GM12878 (cell line): ENCODE data around the gene CAPS. TPM values are rescaled to one million over a fixed set of nuclear protein-coding genes. Genes with fewer than 3 reads are reported as not detected.

Experiments
- BHLHE40 ChIP-seq, 2 experiments: fragments of 450-650 bp in 1 of 2; IDR thresholded peaks; 2 replicates each; pipeline ENCODE4 v1.6.1; 2011 to 2017; ENCODE audit warnings: low read depth in 2 of 2, borderline replicate concordance in 1 of 2, improper control_type of control experiment in 1 of 2, low read length in 1 of 2, mild to moderate bottlenecking in 1 of 2
- CBX5 ChIP-seq: sonication (generic); IDR thresholded peaks from 2 replicates; pipeline ENCODE4 v1.6.1; 2016; ENCODE audit warnings: low read depth, moderate library complexity, mild to moderate bottlenecking, inconsistent platforms
- CEBPB ChIP-seq, 2 experiments: fragments of 150-350 bp in 1 of 2; IDR thresholded peaks; 2 replicates each; pipeline ENCODE4 v1.6.1; 2012 to 2014; ENCODE audit warnings: low read depth in 2 of 2, low read length in 2 of 2, borderline replicate concordance in 1 of 2, inconsistent platforms in 1 of 2
- CREB1 ChIP-seq: IDR thresholded peaks from 2 replicates; pipeline ENCODE4 v1.6.1; 2012; ENCODE audit warnings: low read depth, mild to moderate bottlenecking, inconsistent platforms
- EGR1 ChIP-seq, 2 experiments: IDR thresholded peaks; 1 replicate in 1 of 2; 2 replicates in 1 of 2; pipeline ENCODE4 v1.6.1; 2011 to 2012; ENCODE audit warnings: low read depth in 2 of 2, low read length in 2 of 2, borderline replicate concordance in 1 of 2, mild to moderate bottlenecking in 1 of 2, moderate library complexity in 1 of 2
- ESRRA ChIP-seq: IDR thresholded peaks from 2 replicates; pipeline ENCODE4 v1.6.1; 2012; ENCODE audit warnings: mild to moderate bottlenecking, low read length, improper control_type of control experiment
- FOS ChIP-seq: IDR thresholded peaks from 3 replicates; pipeline ENCODE4 v1.6.1; 2011; ENCODE audit warnings: borderline replicate concordance; ENCODE audit not compliant: insufficient read length; ENCODE audit errors: extremely low read depth
- GABPA ChIP-seq: IDR thresholded peaks from 2 replicates; pipeline ENCODE4 v1.6.1; 2014; ENCODE audit warnings: antibody characterized with exemption, low read depth, mild to moderate bottlenecking, inconsistent platforms
- HCFC1 ChIP-seq: fragments of 150-350 bp; IDR thresholded peaks from 2 replicates; pipeline ENCODE4 v1.6.1; 2014; ENCODE audit warnings: low read length
- HDGF ChIP-seq: fragments of 450-650 bp; IDR thresholded peaks from 2 replicates; pipeline ENCODE4 v1.6.1; 2016; ENCODE audit warnings: antibody characterized with exemption
- IRF5 ChIP-seq: fragments of 450-650 bp; IDR thresholded peaks from 2 replicates; pipeline ENCODE4 v1.6.1; 2017; ENCODE audit warnings: borderline replicate concordance
- NFIC ChIP-seq: IDR thresholded peaks from 2 replicates; pipeline ENCODE4 v1.6.1; 2012; ENCODE audit warnings: low read depth, mild to moderate bottlenecking, inconsistent platforms, low read length, moderate library complexity
- NFYB ChIP-seq: IDR thresholded peaks from 2 replicates; pipeline ENCODE4 v1.6.1; 2011; ENCODE audit warnings: low read depth, mild to moderate bottlenecking, low read length, improper control_type of control experiment, moderate library complexity; ENCODE audit not compliant: insufficient read depth
- PAX5 ChIP-seq: IDR thresholded peaks from 2 replicates; pipeline ENCODE4 v1.6.1; 2011; ENCODE audit warnings: low read depth, low read length, borderline replicate concordance
- PAX8 ChIP-seq: fragments of 450-650 bp; IDR thresholded peaks from 2 replicates; pipeline ENCODE4 v1.6.1; 2017; ENCODE audit warnings: mild to moderate bottlenecking, moderate library complexity
- PML ChIP-seq: IDR thresholded peaks from 2 replicates; pipeline ENCODE4 v1.6.1; 2012; ENCODE audit warnings: low read length, inconsistent platforms
- POLR2A ChIP-seq: IDR thresholded peaks from 2 replicates; pipeline ENCODE4 v1.6.1; 2011; ENCODE audit warnings: low read depth, mild to moderate bottlenecking, low read length
- RB1 ChIP-seq: fragments of 450-650 bp; formaldehyde crosslinking; IDR thresholded peaks from 2 replicates; pipeline ENCODE4 v1.6.1; 2017; ENCODE audit warnings: mild to moderate bottlenecking, borderline replicate concordance
- RBBP5 ChIP-seq: fragments of 200-600 bp; sonication (generic); conservative IDR thresholded peaks from 2 replicates; pipeline ENCODE4 v1.6.1; 2016
- RCOR1 ChIP-seq: conservative IDR thresholded peaks from 2 replicates; pipeline ENCODE4 v1.6.1; 2012; ENCODE audit warnings: low read depth, low read length, improper control_type of control experiment
- YBX1 ChIP-seq: fragments of 450-650 bp; IDR thresholded peaks from 2 replicates; pipeline ENCODE4 v1.6.1; 2016; ENCODE audit warnings: antibody characterized with exemption
- ZNF274 ChIP-seq: IDR thresholded peaks from one replicate; pipeline ENCODE4 v1.8.0; 2011; ENCODE audit not compliant: insufficient read length, insufficient read depth
- ZNF622 ChIP-seq: fragments of 450-650 bp; IDR thresholded peaks from 2 replicates; pipeline ENCODE4 v1.6.1; 2017; ENCODE audit warnings: mild to moderate bottlenecking, inconsistent platforms
- polyA plus RNA-seq, 11 experiments: library from polyadenylated mRNA; depleted of rRNA in 4 of 11; unstranded in 6 of 11; stranded (reverse) in 5 of 11; fragments of >200 nt; fragmentation: Nextera tagmentation in 4 of 11; fragmentation: Illumina TruSeq in 1 of 11; extraction: Ambion mirVana in 4 of 11; extraction: Trizol in 1 of 11; gene quantifications; 1 replicate in 1 of 11; 2 replicates in 10 of 11; pipeline versions ENCODE4 v1.2.1 to v1.2.3, GENCODE V29; 2011 to 2016; ENCODE audit warnings: inconsistent platforms in 2 of 11, missing spikeins in 2 of 11, low read depth in 1 of 11
- total RNA-seq, 4 experiments: library from RNA; depleted of rRNA in 3 of 4; stranded (reverse); fragments of >200 nt in 3 of 4; fragmentation: Illumina TruSeq in 1 of 4; extraction: Trizol in 1 of 4; gene quantifications; 2 replicates each; pipeline versions ENCODE4 v1.2.1 to v1.2.3, GENCODE V29; 2013 to 2021
- TF ChIP-seq, protein P1 (sequence below), 3 experiments: IDR thresholded peaks in 2 of 3; conservative IDR thresholded peaks in 1 of 3; 2 replicates each; pipeline ENCODE4 v1.5.1; 2011; ENCODE audit warnings: low read depth in 3 of 3, low read length in 3 of 3, mild to moderate bottlenecking in 3 of 3, control low read depth in 2 of 3, moderate library complexity in 2 of 3, inconsistent platforms in 1 of 3, mixed read lengths in 1 of 3; ENCODE audit not compliant: control insufficient read depth in 2 of 3, insufficient read depth in 1 of 3; ENCODE audit errors: extremely low read depth in 1 of 3
- TF ChIP-seq, protein P2 (sequence below): fragments of 450-650 bp; IDR thresholded peaks from 2 replicates; pipeline ENCODE4 v1.6.1; 2017; ENCODE audit warnings: mild to moderate bottlenecking, low read depth, inconsistent platforms; ENCODE audit not compliant: poor library complexity, severe bottlenecking
- TF ChIP-seq, protein P3 (sequence below): IDR thresholded peaks from 2 replicates; pipeline ENCODE4 v1.6.1; 2011; ENCODE audit warnings: low read depth, low read length, improper control_type of control experiment, borderline replicate concordance

CAPS gene
- total and polyA plus RNA-seq, 10 of the 15 experiments (the other 5 are each of a cell fraction or from before 2014, with no cell fraction given), result 0.09 to 6.9 (median 2.9) TPM

DNA sequence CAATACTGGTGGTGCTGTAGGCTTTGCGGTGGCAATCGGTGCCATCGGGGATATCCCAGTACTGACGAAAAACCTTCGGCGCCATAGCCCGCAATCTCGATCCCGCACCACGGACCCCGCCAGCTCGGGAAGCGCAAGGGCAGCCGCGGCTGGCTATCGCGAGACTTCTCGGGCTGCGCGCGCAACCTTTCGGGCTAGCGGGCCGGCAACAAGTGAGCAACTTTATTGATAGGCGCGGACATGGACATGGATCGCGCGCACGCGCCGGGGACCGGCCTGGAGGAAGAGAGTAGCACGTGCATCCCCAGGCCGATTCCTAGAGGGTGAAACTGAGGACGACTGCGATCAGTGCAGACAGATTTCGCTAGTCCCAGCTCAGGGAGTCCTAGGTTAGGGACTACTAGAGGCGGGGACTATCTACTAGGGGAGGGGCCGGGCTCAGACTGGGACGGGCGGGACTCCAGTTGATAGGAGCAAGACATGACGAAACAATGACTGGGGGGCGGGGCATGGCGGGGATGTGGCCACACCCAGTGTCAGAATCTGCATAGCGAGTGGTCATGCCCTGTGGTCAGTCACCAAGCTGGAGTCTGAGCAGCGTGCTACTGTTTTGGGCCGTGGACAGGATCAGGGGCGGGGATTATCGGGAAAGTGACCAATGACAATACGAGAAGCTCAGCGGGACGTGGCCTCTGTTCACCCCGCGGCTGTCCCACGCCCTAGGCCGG, 10.3 kb upstream of the CAPS start, which contains the start of gene NDUFA11 (continued):
- peak; percentile 86 for TF ChIP-seq IRF5
- no peak for TF ChIP-seq CEBPB (IDR thresholded peaks at IDR 0.05; ENCODE audit: borderline replicate concordance in 1 of 2, low read depth in 2 of 2, low read length in 2 of 2)
- TF ChIP-seq BHLHE40 (IDR thresholded peaks at IDR 0.05; ENCODE audit: borderline replicate concordance in 1 of 2, low read depth in 2 of 2, low read length in 1 of 2), result peak; percentile 95 to 98
- TF ChIP-seq, protein P1, sequence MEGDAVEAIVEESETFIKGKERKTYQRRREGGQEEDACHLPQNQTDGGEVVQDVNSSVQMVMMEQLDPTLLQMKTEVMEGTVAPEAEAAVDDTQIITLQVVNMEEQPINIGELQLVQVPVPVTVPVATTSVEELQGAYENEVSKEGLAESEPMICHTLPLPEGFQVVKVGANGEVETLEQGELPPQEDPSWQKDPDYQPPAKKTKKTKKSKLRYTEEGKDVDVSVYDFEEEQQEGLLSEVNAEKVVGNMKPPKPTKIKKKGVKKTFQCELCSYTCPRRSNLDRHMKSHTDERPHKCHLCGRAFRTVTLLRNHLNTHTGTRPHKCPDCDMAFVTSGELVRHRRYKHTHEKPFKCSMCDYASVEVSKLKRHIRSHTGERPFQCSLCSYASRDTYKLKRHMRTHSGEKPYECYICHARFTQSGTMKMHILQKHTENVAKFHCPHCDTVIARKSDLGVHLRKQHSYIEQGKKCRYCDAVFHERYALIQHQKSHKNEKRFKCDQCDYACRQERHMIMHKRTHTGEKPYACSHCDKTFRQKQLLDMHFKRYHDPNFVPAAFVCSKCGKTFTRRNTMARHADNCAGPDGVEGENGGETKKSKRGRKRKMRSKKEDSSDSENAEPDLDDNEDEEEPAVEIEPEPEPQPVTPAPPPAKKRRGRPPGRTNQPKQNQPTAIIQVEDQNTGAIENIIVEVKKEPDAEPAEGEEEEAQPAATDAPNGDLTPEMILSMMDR (IDR thresholded peaks at IDR 0.05 in 2 of 3, conservative IDR thresholded peaks at IDR 0.05 in 1 of 3; ENCODE audit: control insufficient read depth in 2 of 3, extremely low read depth in 1 of 3, insufficient read depth in 1 of 3, low read depth in 3 of 3, low read length in 3 of 3), result no peak
- peak; percentile 90 for TF ChIP-seq POLR2A
- no peak for TF ChIP-seq NFYB
- peak; percentile 26; the same call in 1 of the 2 replicates for TF ChIP-seq ESRRA
- TF ChIP-seq PAX8, result no peak
- no peak for TF ChIP-seq GABPA
- TF ChIP-seq PAX5, result 0 out of 2 replicates have a peak, but pooled peaks have one; percentile 53
- peak; percentile 97 for TF ChIP-seq RCOR1
- TF ChIP-seq YBX1, result no peak
- TF ChIP-seq NFIC, result no peak
- no peak for TF ChIP-seq CBX5
- peak; percentile 77 for TF ChIP-seq HCFC1
- peak; percentile 45 for TF ChIP-seq CREB1
- no peak for TF ChIP-seq ZNF622
- TF ChIP-seq HDGF, result no peak
- TF ChIP-seq RB1, result peak; percentile 95
- peak; percentile 85; the same call in 1 of the 2 replicates for TF ChIP-seq PML
- peak in 1 of 2 experiments; percentile 57; a peak in 1 of 3 replicates for TF ChIP-seq EGR1 (IDR thresholded peaks at IDR 0.05; ENCODE audit: borderline replicate concordance in 1 of 2, low read depth in 2 of 2, low read length in 2 of 2)
- TF ChIP-seq RBBP5, result no peak
- TF ChIP-seq, protein P2, sequence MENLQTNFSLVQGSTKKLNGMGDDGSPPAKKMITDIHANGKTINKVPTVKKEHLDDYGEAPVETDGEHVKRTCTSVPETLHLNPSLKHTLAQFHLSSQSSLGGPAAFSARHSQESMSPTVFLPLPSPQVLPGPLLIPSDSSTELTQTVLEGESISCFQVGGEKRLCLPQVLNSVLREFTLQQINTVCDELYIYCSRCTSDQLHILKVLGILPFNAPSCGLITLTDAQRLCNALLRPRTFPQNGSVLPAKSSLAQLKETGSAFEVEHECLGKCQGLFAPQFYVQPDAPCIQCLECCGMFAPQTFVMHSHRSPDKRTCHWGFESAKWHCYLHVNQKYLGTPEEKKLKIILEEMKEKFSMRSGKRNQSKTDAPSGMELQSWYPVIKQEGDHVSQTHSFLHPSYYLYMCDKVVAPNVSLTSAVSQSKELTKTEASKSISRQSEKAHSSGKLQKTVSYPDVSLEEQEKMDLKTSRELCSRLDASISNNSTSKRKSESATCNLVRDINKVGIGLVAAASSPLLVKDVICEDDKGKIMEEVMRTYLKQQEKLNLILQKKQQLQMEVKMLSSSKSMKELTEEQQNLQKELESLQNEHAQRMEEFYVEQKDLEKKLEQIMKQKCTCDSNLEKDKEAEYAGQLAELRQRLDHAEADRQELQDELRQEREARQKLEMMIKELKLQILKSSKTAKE, result peak; percentile 77
- no peak for TF ChIP-seq ZNF274
- no peak for TF ChIP-seq FOS
- TF ChIP-seq, protein P3, sequence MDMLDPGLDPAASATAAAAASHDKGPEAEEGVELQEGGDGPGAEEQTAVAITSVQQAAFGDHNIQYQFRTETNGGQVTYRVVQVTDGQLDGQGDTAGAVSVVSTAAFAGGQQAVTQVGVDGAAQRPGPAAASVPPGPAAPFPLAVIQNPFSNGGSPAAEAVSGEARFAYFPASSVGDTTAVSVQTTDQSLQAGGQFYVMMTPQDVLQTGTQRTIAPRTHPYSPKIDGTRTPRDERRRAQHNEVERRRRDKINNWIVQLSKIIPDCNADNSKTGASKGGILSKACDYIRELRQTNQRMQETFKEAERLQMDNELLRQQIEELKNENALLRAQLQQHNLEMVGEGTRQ, result no peak
